Omental fat pad (tissue), 4 donors: ENCODE results near the gene MYO1B. TPM values are rescaled to one million over a fixed set of nuclear protein-coding genes. Genes with fewer than 3 reads are reported as not detected.

Experiments used
- ATAC-seq: fragments of 150-250 bp; one replicate; pipeline ENCODE4 v1.9.1; 2016; ENCODE audit warnings: mild to moderate bottlenecking, moderate library complexity; ENCODE audit not compliant: low FRiP score
- DNase-seq: peaks from one replicate; pipeline ENCODE4 v3.0.0-alpha.2; 2019; ENCODE audit warnings: low spot score
- total RNA-seq, 4 donors: library from RNA; depleted of rRNA; stranded (reverse); fragments of >200 nt; gene quantifications; one replicate each; pipeline ENCODE4 v1.1.0, GENCODE V29; 2016
- TF ChIP-seq, protein P1 (sequence below), 3 donors: fragments of 450-650 bp; IDR thresholded peaks; one replicate each; pipeline ENCODE4 v1.5.1; 2016 to 2017; ENCODE audit warnings: antibody characterized with exemption in 3 of 3, mild to moderate bottlenecking in 3 of 3, moderate library complexity in 2 of 3

The MYO1B gene
- total RNA-seq, 4 donors from 2014 or later: 37.7 to 118 (median 59.8) TPM

DNA sequence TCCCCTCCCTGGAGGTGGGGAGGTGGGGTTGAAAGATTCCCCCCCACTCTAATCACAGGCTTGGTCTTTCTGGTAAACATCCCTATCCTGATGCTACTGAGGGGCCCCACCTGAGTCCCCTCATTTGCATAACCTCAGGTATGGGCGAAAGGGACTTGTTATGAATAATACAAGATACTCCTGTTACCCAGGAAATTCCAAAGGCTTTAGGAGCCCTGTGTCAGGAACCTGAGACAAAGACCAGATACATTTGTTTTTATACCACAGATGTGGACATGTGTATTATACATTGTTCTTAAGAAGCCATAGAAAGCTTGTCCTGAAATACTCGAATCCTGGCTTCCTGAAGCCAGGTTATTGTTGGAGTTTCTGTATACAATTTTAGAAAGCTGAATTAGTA is 62.8 kb downstream of the MYO1B start:
- TF ChIP-seq, protein P1, sequence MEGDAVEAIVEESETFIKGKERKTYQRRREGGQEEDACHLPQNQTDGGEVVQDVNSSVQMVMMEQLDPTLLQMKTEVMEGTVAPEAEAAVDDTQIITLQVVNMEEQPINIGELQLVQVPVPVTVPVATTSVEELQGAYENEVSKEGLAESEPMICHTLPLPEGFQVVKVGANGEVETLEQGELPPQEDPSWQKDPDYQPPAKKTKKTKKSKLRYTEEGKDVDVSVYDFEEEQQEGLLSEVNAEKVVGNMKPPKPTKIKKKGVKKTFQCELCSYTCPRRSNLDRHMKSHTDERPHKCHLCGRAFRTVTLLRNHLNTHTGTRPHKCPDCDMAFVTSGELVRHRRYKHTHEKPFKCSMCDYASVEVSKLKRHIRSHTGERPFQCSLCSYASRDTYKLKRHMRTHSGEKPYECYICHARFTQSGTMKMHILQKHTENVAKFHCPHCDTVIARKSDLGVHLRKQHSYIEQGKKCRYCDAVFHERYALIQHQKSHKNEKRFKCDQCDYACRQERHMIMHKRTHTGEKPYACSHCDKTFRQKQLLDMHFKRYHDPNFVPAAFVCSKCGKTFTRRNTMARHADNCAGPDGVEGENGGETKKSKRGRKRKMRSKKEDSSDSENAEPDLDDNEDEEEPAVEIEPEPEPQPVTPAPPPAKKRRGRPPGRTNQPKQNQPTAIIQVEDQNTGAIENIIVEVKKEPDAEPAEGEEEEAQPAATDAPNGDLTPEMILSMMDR (IDR thresholded peaks at IDR 0.05): no peak
- DNase-seq (no peak), ATAC-seq (no peak)

DNA sequence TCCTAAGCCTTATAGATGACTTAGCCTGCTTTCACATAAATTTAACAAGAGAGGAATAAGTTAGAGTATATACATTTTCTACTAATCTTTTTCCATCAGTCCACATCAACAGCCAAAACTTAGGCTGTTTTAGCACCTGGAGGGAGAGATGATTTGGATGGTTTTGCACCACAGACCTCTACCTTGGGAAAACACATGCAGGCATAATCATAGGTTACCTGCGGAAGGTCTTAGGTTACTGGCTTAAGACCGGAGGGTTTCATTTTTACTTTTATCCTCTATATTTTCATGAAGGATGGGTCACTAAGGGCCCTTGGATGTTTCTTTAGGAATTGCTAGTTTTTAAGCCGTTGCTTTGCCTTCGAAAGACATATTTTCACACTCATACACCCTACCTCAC is 66.0 kb downstream of the MYO1B start:
- TF ChIP-seq, protein P1 (IDR thresholded peaks at IDR 0.05): no peak
- no peak for ATAC-seq
- DNase-seq: no peak

DNA sequence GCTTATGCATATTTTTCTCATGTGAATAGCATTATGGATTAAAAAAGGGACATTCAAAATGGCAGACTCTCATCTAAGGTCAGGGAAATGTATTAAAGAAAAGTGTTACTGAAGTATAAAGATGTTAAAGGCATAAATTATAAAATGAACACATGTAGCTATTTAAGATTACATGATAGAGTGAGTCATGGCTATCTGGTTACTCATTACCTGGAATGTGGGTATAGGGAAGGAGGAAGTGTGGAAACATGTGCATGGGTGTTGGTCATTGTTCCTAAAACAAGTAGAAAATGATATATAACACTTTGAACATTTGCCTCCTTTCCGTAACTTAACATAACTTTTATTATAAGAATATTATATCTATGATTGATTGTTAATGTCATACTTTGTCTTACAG is 66.4 kb downstream of the MYO1B start:
- TF ChIP-seq, protein P1 (IDR thresholded peaks at IDR 0.05): no peak
- ATAC-seq (peak; percentile 75), DNase-seq (no peak)

DNA sequence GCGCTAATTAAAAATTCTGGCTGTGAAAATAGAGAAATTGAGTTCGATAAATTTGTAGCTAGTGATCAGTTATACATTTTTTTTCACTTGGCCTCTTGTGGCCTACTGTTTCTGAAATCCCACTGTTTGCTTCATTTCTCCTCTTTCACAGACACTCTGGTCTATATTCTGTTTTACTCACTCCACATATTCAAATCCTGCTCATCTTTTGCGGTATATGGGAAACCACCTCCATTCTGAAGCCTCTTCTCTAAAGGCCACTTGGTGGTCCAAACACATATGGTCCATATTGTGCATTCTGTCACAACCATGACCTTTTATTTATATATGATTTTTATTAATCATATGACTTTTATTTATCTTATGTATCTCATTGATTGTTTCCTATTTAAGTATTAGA is 67.0 kb downstream of the MYO1B start:
- DNase-seq (no peak), ATAC-seq (no peak)
- TF ChIP-seq, protein P1 (IDR thresholded peaks at IDR 0.05): no peak

DNA sequence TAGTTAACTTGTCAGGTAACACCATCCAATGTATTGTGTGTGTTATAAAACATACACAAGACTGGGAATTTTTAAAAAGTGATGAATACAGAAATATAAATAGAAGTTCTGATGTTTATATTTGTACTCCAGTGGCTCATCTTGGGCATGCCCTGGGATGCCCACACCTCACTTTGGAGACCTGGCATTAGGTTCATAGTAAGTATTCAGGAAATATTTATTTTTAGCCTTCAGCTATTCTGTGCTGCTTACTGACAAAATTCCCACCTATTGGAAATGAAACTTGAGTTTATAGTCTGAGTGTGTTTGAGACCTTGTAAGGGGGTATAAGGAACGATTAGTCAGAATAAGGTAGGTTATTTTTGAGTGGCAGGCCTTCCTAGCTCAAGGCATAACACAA is 67.5 kb downstream of the MYO1B start:
- TF ChIP-seq, protein P1 (IDR thresholded peaks at IDR 0.05): no peak
- ATAC-seq: no peak
- DNase-seq: no peak

DNA sequence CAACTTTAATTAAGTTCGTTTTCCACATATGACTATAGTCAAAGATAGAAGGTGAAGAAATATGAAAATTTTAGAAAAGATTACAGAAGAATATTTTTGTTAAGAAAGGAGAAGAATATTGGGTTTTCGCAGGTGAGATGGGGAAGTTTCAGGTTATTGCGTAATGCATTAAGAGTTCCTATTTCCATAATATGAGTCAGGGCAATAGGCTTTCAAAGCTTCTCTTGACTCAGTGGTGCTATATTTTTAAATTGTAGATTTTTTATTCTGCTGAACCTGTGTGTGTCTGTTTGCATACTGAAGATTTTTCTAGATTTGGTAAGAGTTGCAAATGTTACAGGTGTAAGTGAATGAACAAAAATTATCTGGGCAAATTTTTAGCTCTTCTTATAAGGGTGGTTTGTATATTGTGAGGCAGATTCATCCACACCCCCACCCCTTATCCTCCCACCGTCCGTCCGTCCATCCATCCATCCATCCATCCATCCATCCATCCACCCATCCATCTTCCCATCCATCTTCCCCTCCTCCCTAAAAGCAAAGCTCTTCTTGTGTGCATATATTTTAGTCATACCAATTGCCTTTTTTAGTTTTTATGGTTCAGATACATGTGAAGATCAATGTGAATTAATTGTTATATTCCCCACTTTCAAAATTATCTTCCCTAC is 69.6 kb downstream of the MYO1B start:
- no peak for DNase-seq
- TF ChIP-seq, protein P1 (IDR thresholded peaks at IDR 0.05): no peak
- no peak for ATAC-seq

DNA sequence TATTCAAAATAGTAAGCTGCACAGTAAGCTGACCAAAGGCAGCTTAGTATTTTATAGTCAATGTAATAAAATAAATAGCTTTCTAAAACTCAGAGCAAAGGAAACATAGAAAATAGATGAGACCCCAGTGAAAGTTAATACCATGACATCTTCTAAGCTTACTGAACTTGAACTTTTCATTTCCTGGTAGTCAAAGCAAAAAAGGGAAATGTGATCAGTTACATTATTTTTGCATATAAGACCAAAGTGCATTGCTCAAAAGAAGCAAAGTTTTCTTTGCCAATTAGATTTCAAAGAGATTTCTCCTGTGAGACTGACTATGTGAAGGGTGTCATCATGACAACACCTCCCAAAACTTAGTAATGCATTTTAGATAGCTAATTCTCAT is 70.2 kb downstream of the MYO1B start:
- DNase-seq (no peak), ATAC-seq (no peak)
- TF ChIP-seq, protein P1 (IDR thresholded peaks at IDR 0.05): no peak
